ENCODE data around the gene ELL2.

ELL2 gene

DNA sequence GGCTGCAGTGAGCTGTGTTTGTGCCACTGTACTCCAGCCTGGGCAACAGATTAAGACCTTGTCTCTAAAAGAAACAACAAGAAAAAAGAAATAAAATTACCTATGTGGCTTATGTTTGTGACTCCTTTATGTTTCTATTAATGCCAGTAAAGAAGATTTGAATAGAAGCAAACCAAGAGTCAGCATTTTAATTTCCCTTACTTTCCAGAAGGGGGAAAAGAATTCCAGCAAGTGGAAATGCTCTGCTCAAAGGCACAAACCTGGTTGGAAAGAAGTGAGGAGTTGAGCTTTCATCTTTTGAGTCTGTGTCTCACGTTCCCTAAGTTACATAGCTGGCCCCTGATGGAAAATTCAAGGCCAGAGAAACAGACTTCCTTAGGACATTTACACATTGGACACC lies 23.6 kb upstream of the ELL2 start:
- Histone ChIP-seq H3K27ac (no peak overlapping the region), H3K4me2 (no peak overlapping the region), H3K9me3 (replicated peaks in 1 of 11) (no peaks in the 10 kb centered on the region), H3K4me1 (peaks cover 0 to 5% (median 0%) of the 10 kb centered on the region in 10 experiments; a peak in 1 of 20 replicates), H3K9ac (no peak overlapping the region), H3K4me3 (no peak overlapping the region), H3K36me3 (no peaks in the 10 kb centered on the region), H3K27me3 (no peaks in the 10 kb centered on the region), H4K20me1 (no peaks in the 10 kb centered on the region)
- TF ChIP-seq Cebpa-rat (IDR thresholded peaks at IDR 0.05): no peak

DNA sequence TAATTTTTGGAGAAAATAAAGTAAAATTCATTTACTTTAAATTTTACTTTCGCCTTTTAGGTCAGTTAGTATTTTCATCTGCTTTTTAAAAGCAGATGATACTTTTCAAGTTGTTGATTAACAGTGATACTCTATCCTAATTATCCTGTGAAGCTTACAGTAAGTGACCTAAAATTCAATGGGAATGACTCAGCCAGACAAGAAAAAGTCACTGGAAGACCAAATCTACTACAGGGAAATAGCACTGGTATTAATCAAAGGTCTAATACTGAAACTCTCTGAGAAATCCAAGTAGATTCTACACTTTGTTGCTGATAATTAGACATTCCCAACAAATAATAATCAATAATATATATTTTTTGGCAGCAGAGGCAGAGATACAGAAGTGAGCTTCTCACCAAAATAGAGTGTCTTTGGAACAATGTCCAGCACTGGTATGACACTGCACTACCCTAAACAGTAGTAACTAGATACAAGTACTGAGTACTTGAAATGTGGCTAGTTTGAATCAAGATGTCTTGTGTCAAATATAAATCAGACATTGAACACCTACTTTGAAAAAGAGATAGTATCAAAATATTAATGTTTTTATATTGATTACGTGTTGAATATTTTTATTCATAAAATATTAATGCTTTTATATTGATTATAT lies 22.8 kb upstream of the ELL2 start:
- H3K27me3 ChIP-seq: no peaks in the 10 kb centered on the region
- no peak overlapping the region for H3K27ac ChIP-seq
- H3K9ac ChIP-seq: no peak overlapping the region
- H4K20me1 ChIP-seq: no peaks in the 10 kb centered on the region
- no peak overlapping the region for H3K4me2 ChIP-seq
- no peaks in the 10 kb centered on the region for H3K9me3 ChIP-seq (replicated peaks in 1 of 11)
- no peaks in the 10 kb centered on the region for H3K36me3 ChIP-seq
- TF ChIP-seq Cebpa-rat (IDR thresholded peaks at IDR 0.05): no peak
- H3K4me3 ChIP-seq: no peak overlapping the region
- H3K4me1 ChIP-seq: peaks cover 0 to 5% (median 0%) of the 10 kb centered on the region in 10 experiments; a peak in 1 of 20 replicates

- Histone ChIP-seq H4K20me1 (no peaks in the 10 kb centered on the region), H3K36me3 (no peaks in the 10 kb centered on the region), H3K4me3 (no peak overlapping the region), H3K27me3 (no peaks in the 10 kb centered on the region), H3K4me1 (peaks cover 0 to 5% (median 0%) of the 10 kb centered on the region in 10 experiments; a peak in 1 of 20 replicates), H3K27ac (no peak overlapping the region), H3K9ac (no peak overlapping the region), H3K4me2 (no peak overlapping the region), H3K9me3 (replicated peaks in 1 of 11) (no peaks in the 10 kb centered on the region)
- no peak for TF ChIP-seq Cebpa-rat (IDR thresholded peaks at IDR 0.05)
These were observed 21.9 kb upstream of the ELL2 start for GRCh38 chr5:95983509-95983908.

GRCh38 chr5:95983080-95983479 lies 21.4 kb upstream of the ELL2 start:
- no peak overlapping the region for H3K4me3 ChIP-seq
- H3K4me1 ChIP-seq: peaks cover 0 to 5% (median 0%) of the 10 kb centered on the region in 10 experiments; a peak in 1 of 20 replicates
- no peaks in the 10 kb centered on the region for H4K20me1 ChIP-seq
- H3K9me3 ChIP-seq (replicated peaks in 1 of 11): no peaks in the 10 kb centered on the region
- no peaks in the 10 kb centered on the region for H3K36me3 ChIP-seq
- no peak overlapping the region for H3K4me2 ChIP-seq
- H3K27me3 ChIP-seq: no peaks in the 10 kb centered on the region
- no peak overlapping the region for H3K9ac ChIP-seq
- no peak for TF ChIP-seq Cebpa-rat (IDR thresholded peaks at IDR 0.05)
- no peak overlapping the region for H3K27ac ChIP-seq

DNA sequence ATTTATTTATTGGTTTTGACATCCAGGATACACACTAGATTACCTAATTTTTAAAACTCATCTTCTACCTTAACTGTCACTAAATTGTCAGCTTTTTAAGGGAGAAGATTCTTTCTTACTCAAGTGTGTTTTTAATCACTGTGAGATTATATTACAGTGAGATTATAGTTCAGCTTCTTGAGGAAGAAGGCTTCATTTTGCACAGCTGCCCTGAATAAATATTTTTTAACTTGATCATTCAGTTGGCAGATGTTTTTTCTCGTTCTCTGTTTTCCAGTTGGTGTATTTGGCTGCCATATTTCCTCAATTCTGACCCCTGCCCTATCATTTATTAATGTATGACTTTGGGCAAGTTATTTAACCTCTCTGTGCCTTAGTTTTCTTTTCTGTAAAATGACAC lies 15.0 kb upstream of the ELL2 start:
- TF ChIP-seq Cebpa-rat (IDR thresholded peaks at IDR 0.05): no peak
- no peaks in the 10 kb centered on the region for H4K20me1 ChIP-seq
- no peak overlapping the region for H3K4me3 ChIP-seq
- H3K9ac ChIP-seq: no peak overlapping the region
- no peak overlapping the region for H3K27ac ChIP-seq
- no peaks in the 10 kb centered on the region for H3K4me1 ChIP-seq
- peaks cover 0 to 12% (median 0%) of the 10 kb centered on the region in 11 experiments; a peak in 3 of 22 replicates for H3K9me3 ChIP-seq (replicated peaks in 1 of 11)
- H3K36me3 ChIP-seq: no peaks in the 10 kb centered on the region
- no peak overlapping the region for H3K4me2 ChIP-seq
- no peaks in the 10 kb centered on the region for H3K27me3 ChIP-seq

GRCh38 chr5:95975703-95976102 lies 14.1 kb upstream of the ELL2 start:
- Histone ChIP-seq H3K27me3 (no peaks in the 10 kb centered on the region), H3K4me2 (no peak overlapping the region), H4K20me1 (no peaks in the 10 kb centered on the region), H3K9ac (no peak overlapping the region), H3K9me3 (replicated peaks in 1 of 11) (peaks cover 0 to 13% (median 0%) of the 10 kb centered on the region in 11 experiments; a peak in 3 of 22 replicates), H3K4me3 (no peak overlapping the region), H3K4me1 (no peaks in the 10 kb centered on the region), H3K36me3 (no peaks in the 10 kb centered on the region), H3K27ac (no peak overlapping the region)
- TF ChIP-seq Cebpa-rat (IDR thresholded peaks at IDR 0.05): no peak

DNA sequence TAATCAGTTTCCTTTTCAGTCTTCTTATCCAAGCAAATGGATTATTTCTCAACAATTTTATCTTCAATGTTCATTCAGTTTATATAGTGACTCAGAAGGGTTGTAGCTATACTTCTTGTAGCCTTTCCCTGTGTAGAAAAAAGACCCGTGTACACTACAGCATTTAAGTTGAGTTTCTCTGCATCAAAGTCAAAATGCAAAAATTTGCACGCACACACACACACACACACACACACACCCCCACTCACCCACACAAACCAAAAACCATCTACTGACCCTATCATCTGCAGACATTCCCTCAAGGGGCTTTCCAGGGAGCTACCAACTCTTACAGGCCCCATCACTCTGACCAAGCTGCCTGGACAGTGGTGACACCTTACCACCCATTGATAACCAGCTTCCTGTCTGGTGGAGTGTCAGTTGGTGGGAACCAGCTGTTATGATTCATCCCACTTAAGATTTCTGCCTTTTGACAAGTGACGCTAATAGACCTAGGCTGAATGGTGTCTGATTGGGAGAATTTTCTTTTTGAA lies 12.2 kb upstream of the ELL2 start:
- H3K9me3 ChIP-seq (replicated peaks in 1 of 11): peaks cover 0 to 28% (median 0%) of the 10 kb centered on the region in 11 experiments; a peak in 3 of 22 replicates
- no peak overlapping the region for H3K4me2 ChIP-seq
- H4K20me1 ChIP-seq: no peaks in the 10 kb centered on the region
- no peak overlapping the region for H3K9ac ChIP-seq
- no peak for TF ChIP-seq Cebpa-rat (IDR thresholded peaks at IDR 0.05)
- H3K27me3 ChIP-seq: no peaks in the 10 kb centered on the region
- H3K27ac ChIP-seq: no peak overlapping the region
- H3K36me3 ChIP-seq: no peaks in the 10 kb centered on the region
- no peak overlapping the region for H3K4me3 ChIP-seq
- H3K4me1 ChIP-seq: no peaks in the 10 kb centered on the region

- Histone ChIP-seq H3K4me2 (no peak overlapping the region), H3K9me3 (replicated peaks in 1 of 11) (peaks cover 0 to 35% (median 0%) of the 10 kb centered on the region in 11 experiments; a peak in 3 of 22 replicates), H3K27me3 (no peaks in the 10 kb centered on the region), H4K20me1 (no peaks in the 10 kb centered on the region), H3K27ac (no peak overlapping the region), H3K36me3 (no peaks in the 10 kb centered on the region), H3K4me3 (no peak overlapping the region), H3K4me1 (no peaks in the 10 kb centered on the region), H3K9ac (no peak overlapping the region)
- TF ChIP-seq Cebpa-rat (IDR thresholded peaks at IDR 0.05): no peak
These were observed 10.5 kb upstream of the ELL2 start for GRCh38 chr5:95972196-95972595.

GRCh38 chr5:95970359-95970704 lies 8.7 kb upstream of the ELL2 start:
- Histone ChIP-seq H3K4me2 (no peak overlapping the region), H3K4me1 (no peaks in the 10 kb centered on the region), H3K9ac (no peak overlapping the region), H3K9me3 (replicated peaks in 1 of 11) (peaks cover 0 to 35% (median 0%) of the 10 kb centered on the region in 11 experiments; a peak in 3 of 22 replicates), H3K27ac (no peak overlapping the region), H3K36me3 (no peaks in the 10 kb centered on the region), H3K4me3 (no peak overlapping the region), H3K27me3 (no peaks in the 10 kb centered on the region), H4K20me1 (no peaks in the 10 kb centered on the region)
- TF ChIP-seq Cebpa-rat (IDR thresholded peaks at IDR 0.05): no peak
